HG03139 (cell line): ENCODE results near the gene SLC22A7.

Experiments
- ATAC-seq: cut with Tn5 transposase; IDR thresholded peaks from one replicate; pipeline ENCODE4 v1.9.1; 2021; ENCODE audit not compliant: unreplicated experiment

The SLC22A7 gene

DNA sequence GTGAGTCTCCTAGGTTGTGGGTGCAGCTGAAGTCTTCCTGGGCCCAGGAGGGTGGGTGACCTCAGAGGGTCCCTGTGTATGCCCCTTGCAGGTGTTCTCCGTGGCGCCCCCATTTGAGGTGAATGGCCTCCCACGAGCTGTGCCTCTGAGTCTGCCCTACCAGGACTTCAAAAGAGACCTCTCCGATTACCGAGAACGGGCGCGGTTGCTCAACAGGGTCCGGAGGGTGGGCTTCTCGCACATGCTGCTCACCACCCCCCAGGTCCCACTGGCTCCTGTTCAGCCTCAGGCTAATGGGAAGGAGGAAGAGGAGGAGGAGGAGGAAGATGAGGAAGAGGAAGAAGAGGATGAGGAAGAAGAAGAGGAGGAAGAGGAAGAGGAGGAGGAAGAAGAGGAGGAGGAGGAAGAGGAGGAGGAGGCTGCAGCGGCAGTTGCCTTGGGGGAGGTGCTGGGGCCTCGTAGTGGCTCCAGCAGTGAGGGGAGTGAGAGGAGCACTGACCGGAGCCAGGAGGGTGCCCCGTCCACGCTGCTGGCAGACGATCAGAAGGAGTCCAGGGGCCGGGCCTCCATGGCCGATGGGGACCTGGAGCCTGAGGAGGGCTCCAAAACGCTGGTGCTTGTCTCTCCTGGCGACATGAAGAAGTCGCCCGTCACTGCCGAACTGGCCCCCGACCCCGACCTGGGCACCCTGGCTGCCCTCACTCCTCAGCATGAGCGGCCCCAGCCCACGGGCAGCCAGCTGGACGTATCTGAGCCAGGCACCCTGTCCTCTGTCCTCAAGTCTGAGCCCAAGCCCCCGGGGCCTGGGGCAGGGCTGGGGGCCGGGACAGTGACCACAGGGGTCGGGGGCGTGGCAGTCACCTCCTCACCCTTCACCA lies 15.2 kb upstream of the SLC22A7 start:
- ATAC-seq = no peak

DNA sequence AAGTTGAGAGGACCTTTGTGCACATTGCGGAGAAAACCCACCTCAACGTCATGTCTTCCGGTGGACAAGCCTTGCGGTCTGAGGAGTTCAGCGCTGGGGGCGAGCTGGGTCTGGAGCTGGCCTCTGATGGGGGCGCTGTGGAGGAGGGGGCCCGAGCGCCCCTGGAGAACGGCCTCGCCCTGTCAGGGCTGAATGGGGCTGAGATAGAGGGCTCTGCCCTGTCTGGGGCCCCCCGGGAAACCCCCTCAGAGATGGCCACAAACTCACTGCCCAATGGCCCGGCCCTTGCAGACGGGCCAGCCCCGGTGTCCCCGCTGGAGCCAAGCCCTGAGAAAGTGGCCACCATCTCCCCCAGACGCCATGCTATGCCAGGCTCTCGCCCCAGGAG lies 14.6 kb upstream of the SLC22A7 start:
- no peak for ATAC-seq

DNA sequence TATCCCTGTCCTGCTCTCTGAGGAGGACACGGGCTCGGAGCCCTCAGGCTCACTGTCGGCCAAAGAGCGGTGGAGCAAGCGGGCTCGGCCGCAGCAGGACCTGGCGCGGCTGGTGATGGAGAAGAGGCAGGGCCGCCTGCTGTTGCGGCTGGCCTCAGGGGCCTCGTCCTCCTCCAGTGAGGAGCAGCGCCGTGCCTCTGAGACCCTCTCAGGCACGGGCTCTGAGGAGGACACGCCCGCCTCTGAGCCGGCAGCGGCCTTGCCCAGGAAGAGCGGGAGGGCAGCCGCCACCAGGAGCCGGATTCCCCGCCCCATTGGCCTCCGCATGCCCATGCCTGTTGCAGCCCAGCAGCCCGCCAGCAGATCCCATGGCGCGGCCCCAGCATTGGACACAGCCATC lies 14.2 kb upstream of the SLC22A7 start:
- ATAC-seq = no peak

DNA sequence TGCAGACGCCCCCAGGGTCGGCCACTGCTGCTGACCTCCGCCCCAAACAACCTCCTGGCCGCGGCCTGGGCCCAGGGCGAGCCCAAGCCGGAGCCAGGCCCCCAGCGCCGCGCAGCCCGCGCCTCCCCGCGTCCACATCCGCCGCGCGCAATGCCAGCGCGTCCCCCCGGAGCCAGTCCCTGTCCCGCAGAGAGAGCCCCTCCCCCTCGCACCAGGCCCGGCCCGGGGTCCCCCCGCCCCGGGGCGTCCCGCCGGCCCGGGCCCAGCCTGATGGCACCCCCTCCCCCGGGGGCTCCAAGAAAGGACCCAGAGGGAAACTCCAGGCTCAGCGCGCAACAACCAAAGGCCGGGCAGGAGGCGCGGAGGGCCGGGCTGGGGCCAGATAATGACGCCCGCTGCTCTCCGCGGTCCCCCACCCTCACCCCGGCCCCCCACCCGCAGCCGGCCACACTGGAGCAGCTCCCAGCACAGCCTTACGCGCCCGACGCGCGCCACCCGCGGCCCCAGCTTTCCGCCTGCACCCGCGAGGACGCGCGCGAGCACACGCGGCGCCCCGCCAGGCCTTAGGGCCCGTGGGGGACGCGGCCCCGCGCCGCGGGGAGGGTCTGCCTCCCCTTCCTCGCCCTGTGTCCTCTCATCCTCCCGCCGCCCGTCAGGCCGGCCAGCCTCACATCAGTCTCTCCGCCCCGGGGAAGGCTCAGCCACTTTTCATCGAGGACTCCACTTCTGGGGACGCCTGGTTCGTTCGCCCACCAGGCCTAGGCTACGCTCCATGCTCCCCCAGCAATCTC lies 12.9 kb upstream of the SLC22A7 start:
- no peak for ATAC-seq

DNA sequence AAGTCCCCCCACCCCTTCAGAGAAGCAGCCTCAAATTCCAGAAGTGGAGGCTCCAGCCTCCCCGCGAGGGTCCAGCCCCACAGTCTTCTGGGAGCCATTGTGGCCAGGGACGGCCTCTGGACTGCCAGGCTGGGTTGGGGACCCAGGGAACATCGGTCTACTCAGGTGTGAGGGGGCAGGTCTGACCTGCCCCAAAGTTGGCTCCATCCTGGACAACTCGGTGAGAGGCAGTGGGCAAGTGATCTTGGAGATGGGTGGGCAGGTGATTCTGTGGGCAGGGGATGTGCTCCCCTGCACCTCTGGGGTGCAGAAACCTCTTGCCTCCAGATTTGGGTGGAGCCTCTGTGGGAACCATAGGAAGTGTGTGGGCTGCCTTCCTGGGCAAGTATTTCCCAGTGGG lies 12.2 kb upstream of the SLC22A7 start:
- no peak for ATAC-seq

DNA sequence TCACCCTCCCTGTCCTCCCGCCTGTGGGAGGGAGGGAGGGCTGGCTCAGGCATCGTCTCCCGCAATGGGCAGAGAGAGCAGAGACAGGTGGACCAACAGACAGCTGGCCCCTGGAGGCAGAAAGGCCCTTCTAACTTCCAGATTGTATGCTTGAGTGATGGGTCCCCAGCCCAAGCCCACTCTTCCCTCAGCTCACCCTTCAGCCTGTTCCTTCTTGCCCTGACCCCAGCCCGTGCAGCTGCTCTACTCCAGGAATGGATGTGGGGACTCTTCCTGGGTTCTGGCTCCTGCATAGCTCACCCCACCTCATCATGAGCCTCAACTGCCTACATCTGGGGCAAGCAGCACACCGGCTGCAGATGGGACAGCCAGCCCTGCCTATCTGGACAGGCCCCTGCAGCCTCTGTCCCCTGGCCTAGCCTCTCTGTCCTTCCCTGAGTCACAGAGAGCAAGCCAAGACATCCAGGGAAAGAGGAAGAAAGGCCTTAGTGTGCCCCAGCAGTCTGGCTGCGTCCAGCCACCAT lies 11.5 kb upstream of the SLC22A7 start:
- no peak for ATAC-seq

DNA sequence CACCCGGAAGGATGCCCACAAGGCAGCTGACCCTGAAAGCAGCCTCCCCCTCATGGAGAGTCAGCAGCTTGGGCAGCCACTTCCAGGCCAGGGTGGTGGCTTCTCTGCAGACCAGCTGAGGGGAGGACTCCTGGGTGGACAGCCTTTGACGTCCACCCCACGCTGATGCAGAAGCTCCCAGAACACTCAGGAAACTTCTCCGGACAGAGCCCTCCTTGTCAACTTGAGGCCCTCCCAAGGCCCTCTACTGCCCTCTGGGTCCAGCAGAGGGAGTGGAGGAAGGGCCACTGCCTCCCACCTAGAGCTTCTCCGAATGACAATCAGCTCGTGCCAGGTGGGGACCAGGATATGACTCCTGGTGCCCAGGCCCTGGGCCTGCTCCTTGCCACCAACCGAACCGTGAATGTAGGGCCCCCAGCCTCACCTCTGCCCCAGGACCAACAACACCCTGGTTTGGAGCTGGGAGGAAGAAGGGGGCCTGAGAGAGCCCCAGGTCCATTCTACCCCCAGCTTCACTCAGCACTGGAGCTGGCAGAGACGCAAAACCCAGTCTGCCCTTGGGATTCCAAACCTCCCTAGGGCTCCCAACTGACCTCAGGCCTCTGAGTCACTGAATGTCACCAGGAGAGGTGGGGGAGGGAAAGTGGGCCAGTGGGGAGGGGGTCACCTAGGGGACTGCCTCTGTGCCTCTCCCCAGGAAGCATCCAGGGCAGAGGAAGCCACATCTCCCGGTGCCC lies 10.9 kb upstream of the SLC22A7 start:
- no peak for ATAC-seq

DNA sequence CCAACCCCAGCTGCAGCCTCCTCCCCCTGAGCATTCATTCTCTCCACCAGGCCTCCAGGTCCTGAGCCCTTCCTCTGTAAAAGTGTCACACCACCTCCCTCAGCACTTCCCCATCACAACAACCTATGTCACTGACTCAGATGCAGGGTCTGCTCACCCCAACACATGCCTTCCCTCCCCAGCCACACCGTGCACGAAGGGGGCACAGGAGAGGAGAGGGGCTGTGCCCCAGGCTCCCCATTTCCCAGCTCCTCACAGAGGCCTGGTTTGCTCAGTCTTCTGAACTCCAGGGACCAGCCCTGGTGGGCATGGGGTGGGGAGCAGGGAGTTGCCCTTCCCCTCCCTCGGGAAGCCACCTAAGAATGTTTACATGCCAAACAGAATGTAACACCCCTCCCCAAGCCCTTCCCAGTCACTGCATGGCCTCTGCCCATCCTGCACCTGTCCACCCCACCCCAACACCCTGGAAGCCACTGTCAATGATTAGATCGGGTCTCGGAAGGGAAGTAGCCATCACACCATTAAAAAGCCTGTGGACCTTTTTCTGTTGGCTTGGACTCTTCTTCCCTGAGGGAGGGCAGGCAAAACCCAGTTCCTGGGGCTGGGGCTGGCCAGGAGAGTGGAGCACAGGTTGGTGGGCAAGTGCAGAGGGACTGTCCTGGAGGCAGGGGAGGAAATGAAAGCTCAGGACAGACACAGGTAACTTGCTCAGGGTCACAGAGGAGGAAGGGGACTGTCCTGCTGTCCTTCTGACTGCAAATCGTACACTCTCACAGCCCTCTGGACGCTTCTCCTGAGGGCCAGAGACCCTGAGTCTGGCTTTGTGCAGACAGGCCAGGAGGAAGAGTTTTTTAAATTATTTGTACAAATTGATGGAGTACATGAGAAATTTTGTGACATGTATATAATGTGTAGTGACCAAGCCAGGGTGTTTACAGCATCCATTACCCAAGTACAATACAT lies 10.1 kb upstream of the SLC22A7 start:
- no peak for ATAC-seq

DNA sequence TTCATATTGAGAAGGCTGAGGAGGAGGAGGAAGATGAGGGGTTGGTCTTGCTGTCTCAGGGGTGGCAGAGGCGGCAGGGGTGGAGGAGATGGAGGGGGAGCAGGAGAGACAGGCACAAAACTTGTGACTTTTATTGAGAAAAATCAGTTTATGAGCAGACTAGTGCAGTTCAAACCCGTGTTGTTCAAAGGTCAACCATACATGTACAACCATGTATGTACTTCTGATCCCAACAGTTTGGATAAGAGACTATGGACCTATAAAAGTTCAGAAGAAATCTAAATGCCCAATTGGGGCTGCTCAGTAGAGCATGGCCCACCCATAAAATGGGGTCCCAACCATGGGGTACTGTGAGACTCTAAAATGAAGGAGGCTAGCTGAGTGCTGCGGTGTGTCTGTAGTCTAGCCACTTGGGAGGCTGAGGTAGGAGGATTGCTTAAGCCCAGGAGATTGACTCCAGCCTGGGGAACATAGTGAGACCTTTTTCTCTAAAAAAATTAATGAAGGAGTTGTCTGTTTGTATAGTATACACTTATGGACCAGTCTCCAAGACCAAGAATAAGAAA lies 7.6 kb upstream of the SLC22A7 start:
- ATAC-seq = no peak

DNA sequence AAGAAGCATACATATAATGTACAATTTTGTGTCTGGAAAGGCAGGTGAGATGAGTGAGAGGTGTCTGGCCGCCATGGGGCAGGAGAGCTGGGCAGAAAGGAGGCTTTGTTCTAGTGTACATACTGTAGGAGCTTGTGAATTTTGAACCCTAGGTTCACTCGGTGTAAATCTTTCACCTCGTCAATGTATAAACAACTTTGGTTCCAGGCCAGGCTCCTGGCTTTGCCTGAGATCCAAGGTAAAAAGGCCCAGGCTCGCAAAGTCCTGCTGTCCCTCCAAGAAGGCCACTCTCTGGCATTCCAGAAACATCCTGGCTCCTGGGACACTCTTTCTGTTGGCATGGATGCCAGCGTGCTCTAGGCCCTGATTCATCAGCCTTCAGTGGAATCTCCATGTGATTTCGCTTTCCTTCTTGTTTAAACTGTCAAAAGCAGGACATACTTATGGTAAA lies 7.1 kb upstream of the SLC22A7 start:
- no peak for ATAC-seq

DNA sequence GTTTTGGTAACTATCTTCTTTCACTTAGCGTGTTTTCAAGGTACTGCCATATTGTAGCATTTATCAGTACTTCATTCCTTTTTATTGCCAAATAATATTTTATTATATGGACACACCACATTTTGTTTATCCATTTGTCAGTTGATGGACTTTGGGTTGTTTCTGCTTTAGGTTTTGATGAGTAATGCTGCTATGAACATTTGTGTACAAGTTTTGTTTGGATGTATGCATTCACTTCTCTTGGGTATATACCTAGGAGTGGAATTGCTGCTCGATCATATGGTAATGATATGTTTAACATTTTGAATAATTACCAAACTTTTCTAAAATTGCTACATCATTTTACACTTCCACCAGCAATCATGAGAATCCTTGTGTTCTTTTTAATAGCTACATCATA lies 6.4 kb upstream of the SLC22A7 start:
- no peak for ATAC-seq

DNA sequence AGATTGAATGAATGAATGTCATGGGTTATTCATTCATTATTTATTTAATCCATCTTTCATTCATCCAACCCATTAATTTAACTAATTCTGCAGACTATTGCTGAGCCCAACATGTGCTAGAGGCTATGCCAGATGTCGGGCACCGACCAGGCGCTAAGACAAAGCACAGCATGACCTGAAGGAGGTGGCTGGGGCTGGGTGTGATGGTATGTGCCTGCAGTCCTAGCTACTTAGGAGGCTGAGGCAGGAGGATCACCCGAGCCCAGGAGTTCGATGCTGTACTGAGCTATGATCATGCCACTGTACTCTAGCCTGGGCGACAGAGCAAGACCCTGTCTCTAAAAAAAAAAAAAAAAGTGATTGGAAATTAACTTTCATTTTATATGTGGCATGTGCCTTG lies 5.7 kb upstream of the SLC22A7 start:
- no peak for ATAC-seq

DNA sequence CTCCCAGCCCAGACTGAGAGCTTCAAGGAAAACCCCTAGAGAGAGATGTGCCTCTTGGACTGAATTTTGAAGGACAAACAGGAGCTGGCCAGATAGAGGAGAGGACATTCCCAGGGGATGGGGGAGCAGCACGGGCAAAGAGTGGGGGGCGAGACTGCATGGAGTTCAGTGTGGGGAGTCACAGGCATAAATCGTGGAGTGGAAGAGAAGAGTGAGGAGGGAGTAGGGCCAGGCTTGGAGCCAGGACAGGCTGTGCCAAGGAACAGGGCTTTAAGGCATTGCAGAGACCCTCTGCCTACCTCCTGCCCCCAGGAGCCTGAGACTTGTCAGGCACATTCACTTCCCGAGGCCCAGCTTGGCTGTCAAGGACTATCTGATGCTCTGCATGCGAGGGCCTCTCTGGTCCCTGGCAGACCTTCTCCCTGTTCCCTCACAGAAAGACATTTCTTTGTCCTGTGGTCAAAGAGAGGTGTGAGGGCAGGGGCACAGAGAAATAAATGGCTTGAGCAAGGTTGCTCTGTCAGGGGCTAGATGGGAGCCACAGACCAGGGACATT lies 5.2 kb upstream of the SLC22A7 start:
- ATAC-seq = no peak

DNA sequence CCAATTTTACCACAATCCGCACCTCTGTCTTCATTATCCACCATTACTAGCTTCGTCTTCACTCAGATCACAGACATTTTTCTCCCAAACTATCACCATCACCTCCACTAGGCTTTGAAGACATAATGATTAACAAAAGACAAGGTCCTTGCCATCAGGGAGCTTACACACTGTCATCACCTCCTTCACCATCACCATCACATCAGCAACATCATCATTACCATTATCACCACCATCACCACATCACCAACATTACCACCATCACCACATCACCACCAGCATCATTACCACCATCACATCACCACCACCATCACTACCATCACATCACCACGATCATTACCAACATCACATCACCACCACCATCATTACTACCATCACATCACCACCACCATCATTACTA lies 4.4 kb upstream of the SLC22A7 start:
- ATAC-seq = no peak

DNA sequence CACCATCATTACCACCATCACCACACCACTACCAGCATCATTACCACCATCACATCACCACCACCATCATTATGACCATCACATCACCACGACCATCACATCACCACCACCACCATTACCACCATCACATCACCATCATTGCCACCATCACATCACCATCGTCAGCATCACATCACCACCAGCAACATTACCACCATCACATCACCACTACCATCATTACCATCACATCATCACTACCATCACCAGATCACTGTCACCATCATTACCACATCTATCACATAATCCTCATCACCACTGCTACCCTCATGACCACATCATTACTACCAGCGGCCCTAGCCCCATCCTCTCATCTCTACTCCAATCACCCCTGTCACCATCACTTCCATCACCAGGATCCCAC lies 3.5 kb upstream of the SLC22A7 start:
- no peak for ATAC-seq

DNA sequence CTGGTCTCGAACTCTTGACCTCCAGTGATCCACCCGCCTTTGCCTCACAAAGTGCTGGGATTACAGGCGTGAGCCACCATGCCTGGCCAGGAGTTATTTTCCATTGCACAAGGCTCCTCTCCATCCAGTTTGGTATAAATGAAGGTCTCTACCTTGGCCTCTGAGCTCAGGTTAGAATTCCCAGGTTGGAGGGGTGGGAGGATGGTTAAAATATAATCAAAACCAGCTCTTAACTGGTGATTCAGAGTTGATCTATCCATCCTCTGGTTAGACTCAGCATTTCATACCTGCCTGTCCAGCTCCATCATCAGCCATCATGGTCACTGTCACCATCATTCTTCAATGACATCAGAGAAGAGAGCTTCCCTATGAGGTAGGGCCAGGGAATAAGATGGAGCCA lies 2.6 kb upstream of the SLC22A7 start:
- no peak for ATAC-seq

DNA sequence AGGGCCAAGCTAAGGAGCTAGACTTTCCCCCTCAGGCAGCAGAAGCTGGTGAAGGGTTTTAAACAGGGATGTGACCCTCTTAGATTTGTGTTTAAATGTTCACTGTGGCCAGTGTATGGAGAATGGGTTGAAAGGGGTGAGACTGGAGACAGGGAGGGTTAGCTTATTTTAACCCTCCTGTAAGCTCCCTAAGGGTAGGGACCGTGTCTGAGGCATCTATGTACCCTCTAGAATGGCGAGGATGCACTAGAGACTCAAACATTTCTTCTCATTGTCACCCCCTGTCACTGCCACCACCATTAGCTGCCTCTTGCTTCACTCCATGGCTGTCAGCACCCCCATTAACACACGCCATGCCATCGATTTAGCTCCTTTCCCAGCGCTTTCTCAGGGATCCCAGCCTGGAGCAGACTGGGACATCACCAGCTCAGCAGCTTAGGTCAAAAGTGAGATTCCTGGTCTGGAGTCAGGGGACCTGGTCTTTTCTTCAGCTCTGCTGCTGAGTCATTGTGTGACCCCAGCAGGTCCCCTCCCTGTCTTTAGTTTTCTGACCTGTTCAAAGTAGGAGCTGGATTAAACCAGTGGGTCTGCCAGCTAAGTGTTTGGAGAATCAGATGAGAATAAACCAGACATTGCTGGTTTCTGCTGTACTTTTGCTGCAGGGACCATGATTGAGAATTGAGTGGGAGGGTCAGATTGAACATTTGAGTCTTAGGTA lies 1.1 kb upstream of the SLC22A7 start:
- ATAC-seq = no peak

DNA sequence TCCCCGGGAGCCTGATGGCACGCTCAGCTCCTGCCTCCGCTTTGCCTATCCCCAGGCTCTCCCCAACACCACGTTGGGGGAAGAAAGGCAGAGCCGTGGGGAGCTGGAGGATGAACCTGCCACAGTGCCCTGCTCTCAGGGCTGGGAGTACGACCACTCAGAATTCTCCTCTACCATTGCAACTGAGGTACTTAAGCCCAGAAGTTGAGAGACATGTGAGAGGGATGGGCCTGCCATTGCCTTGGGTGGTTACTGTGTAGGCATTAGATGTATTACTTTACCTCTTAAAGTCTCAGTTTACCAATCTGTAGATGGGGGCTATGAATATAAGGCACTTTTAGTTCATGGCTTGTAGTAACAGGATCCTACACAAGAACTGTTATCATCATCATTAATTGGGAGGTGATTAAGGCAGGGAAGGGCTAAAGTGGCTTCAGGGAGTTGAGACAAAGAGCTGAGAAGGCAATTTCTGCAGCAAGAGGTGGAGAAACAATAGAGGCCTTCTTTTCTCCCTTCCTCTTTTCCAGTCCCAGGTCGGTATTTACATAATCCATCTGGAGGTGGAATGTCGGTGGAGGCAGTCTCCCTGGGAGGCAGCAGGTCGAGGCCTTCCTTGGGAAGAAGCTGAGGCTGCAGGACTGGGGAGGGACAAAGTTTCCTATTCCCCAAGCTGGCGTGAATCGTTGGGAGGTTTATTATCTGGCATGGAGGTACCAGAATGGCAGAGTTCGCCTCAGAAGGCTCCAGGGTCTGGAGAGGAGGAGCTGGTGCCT lies 691 bp downstream of the SLC22A7 start:
- no peak for ATAC-seq
